ENCODE measurements around the gene STPG2.

STPG2 gene

DNA sequence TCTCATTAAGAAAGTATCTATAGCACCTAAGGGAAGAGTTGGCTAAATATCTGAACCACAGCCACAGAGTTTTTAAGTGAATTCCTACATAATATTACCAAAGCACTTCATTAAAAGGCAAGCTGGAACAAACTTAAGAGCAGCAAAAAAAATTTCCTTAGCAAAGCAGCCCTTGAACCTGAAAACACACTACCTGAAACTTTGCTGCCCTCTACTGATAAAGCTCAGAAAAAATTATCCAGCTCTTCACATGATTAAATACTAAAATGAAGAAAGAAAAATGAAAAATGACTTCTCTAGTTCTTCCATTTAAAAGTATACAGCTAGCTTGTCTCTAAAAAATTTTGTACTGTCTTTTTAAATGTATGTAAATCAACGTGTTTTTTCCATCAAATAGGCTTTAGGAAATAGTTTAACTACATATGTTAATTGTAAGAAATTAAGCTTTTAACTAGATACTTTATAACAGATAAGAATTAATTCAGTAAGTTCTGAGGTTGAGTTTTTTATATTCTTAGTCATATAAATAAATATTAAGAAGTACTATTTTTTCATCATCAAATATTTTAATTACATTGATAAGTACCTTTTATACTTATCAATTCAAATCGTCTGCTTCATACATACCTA is 156.1 kb downstream of the STPG2 start:
- CTCF ChIA-PET: no interaction called here
- POLR2A ChIA-PET: no interaction called here
- TF ChIP-seq, protein P1, sequence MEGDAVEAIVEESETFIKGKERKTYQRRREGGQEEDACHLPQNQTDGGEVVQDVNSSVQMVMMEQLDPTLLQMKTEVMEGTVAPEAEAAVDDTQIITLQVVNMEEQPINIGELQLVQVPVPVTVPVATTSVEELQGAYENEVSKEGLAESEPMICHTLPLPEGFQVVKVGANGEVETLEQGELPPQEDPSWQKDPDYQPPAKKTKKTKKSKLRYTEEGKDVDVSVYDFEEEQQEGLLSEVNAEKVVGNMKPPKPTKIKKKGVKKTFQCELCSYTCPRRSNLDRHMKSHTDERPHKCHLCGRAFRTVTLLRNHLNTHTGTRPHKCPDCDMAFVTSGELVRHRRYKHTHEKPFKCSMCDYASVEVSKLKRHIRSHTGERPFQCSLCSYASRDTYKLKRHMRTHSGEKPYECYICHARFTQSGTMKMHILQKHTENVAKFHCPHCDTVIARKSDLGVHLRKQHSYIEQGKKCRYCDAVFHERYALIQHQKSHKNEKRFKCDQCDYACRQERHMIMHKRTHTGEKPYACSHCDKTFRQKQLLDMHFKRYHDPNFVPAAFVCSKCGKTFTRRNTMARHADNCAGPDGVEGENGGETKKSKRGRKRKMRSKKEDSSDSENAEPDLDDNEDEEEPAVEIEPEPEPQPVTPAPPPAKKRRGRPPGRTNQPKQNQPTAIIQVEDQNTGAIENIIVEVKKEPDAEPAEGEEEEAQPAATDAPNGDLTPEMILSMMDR (IDR thresholded peaks at IDR 0.05; ENCODE audit: control extremely low read depth, extremely low read depth, low read depth, missing control alignments): peak; percentile 29
- peak; percentile 13 for DNase-seq (ENCODE audit: extremely low spot score)

GRCh38 chr4:97984545-97985131 is 158.6 kb downstream of the STPG2 start:
- POLR2A ChIA-PET: no interaction called here
- TF ChIP-seq, protein P1 (IDR thresholded peaks at IDR 0.05; ENCODE audit: control extremely low read depth, extremely low read depth, low read depth, missing control alignments): no peak
- CTCF ChIA-PET: no interaction called here
- no peak for DNase-seq (ENCODE audit: extremely low spot score)

DNA sequence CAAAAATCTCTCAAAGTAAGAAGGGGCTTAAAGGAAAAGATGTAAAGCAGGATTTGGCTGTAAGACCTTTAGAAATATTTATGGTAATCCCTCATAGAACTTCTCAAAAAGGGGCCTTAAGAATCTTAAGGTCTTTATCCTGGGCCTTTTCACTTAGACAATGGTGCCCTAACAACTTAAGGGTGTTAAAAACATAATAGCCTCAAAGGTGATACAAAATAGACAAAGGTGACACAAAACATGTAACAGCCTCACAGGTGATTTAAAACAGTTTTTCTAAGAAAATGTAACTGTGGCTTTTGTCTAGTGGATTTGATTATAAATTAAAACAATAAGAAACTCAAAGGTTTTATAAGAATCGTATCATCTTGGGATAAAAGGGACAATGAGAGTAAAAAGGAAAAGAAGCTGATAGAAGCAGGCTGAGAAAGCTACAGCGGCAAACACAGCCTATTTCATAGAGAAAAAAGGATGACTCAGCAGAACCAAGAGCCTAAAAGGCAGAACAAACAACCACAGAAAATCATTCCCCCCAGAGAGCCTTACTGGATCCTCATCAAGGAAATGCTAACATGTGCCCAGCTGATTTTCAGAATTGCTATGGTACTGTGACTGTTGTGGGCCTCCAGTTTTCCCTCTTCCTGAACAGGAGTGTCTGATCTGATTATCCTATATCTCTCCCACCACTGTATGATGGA is 164.3 kb downstream of the STPG2 start:
- POLR2A ChIA-PET: no interaction called here

DNA sequence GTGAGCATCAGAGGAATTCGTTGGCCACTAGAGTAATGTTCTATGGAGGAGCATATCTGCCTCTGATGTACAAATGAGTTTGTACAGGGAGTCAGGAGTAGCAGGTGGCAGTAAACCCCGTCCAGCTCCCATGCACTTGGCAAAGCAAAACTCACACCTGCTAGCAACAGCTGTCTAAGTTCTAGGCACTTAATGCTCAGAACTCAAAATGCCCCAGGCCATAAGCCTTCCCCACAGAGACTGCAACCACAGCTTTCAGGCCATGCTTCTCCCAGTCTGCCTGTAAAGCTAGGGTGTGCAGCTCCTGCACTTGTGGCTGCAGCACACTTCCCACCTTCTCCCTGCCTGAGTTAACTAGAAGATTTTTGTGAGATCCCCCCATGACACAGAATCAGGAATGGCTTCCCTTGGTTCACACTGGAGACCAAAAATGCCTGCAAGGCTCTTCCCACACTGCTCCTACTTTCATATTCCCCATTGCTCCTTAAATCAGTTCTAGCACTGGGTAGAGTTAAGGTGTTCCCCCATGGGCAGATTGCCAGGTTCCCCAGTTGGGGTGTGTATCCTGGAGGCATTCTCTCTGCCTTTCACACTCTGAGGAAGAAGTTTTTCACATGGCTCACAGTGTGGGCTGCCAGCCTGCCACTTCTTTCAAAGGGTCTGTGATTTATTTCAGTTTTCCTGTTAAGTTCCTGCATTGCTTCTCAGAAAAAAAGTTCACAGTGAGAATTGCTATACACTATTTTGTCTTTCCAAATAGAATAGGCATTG is 189.9 kb downstream of the STPG2 start:
- POLR2A ChIA-PET: no interaction called here
- CTCF ChIA-PET: no interaction called here
- TF ChIP-seq, protein P1 (IDR thresholded peaks at IDR 0.05; ENCODE audit: control extremely low read depth, extremely low read depth, low read depth, missing control alignments): no peak
- DNase-seq (ENCODE audit: extremely low spot score): no peak

More for the DNA sequence above, 164.3 kb downstream of the STPG2 start:
- no peak for DNase-seq (ENCODE audit: extremely low spot score)
- CTCF ChIA-PET: interaction anchor here (1.3 kb wide), 1 partner anchor 21 kb away, joined by 3 read pairs; no protein-coding TSS in a partner anchor
- TF ChIP-seq, protein P1 (IDR thresholded peaks at IDR 0.05; ENCODE audit: control extremely low read depth, extremely low read depth, low read depth, missing control alignments): no peak

GRCh38 chr4:97952763-97953162 is 190.5 kb downstream of the STPG2 start:
- TF ChIP-seq, protein P1 (IDR thresholded peaks at IDR 0.05; ENCODE audit: control extremely low read depth, extremely low read depth, low read depth, missing control alignments): no peak
- CTCF ChIA-PET: no interaction called here
- POLR2A ChIA-PET: no interaction called here
- no peak for DNase-seq (ENCODE audit: extremely low spot score)

DNA sequence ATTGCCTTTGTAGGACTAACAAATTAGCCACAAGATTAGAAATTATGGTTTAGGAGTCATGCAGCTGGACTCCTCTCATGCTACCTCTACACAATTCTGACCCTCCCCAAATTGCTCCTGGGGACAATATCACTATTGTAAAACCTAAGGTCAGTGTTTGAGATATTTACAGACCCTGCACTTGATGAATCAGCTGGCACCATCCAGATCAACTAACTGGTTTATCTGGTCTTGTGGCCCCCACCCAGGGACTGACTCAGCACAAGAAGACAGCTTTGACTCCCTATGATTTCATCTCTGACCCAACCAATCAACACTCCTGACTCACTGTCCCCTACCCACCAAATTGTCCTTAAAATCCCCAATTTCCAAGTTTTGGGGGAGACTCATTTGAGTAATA is 192.4 kb downstream of the STPG2 start:
- TF ChIP-seq, protein P1 (IDR thresholded peaks at IDR 0.05; ENCODE audit: control extremely low read depth, extremely low read depth, low read depth, missing control alignments): no peak
- POLR2A ChIA-PET: no interaction called here
- DNase-seq (ENCODE audit: extremely low spot score): no peak
- CTCF ChIA-PET: interaction anchor here (1.0 kb wide), 1 partner anchor 11 kb away, joined by 4 read pairs; no protein-coding TSS in a partner anchor

All from GM10248 (cell line).